RKO (cell line): ENCODE measurements around the gene FAM50A.

ENCODE experiments used
- DNase-seq: peaks from one replicate; pipeline ENCODE4 v3.0.0-alpha.2; 2016; ENCODE audit warnings: low spot score

The FAM50A gene

GRCh38 chrX:154413142-154413541 lies 30.8 kb upstream of the FAM50A start:
- no peak for DNase-seq

- DNase-seq: no peak
Measured at GRCh38 chrX:154417157-154417556, 26.8 kb upstream of the FAM50A start.

- DNase-seq: no peak
Measured at GRCh38 chrX:154419189-154419588, 24.8 kb upstream of the FAM50A start.

GRCh38 chrX:154419688-154420401 lies 24.1 kb upstream of the FAM50A start:
- no peak for DNase-seq

GRCh38 chrX:154420402-154420756 lies 23.6 kb upstream of the FAM50A start:
- no peak for DNase-seq

GRCh38 chrX:154426916-154427770 lies 16.8 kb upstream of the FAM50A start:
- DNase-seq: no peak

GRCh38 chrX:154428176-154429171 lies 15.5 kb upstream of the FAM50A start, which contains the start of gene ATP6AP1:
Gene ATP6AP1 (plus strand): TSS chrX:154428677. CDS start chrX:154428693, 16 bp downstream.
- DNase-seq: peak; percentile 91

- no peak for DNase-seq
Measured at GRCh38 chrX:154429711-154430110, 14.2 kb upstream of the FAM50A start.

GRCh38 chrX:154430479-154430878 lies 13.5 kb upstream of the FAM50A start:
- no peak for DNase-seq

- no peak for DNase-seq
Measured at GRCh38 chrX:154430916-154431315, 13.0 kb upstream of the FAM50A start.

- DNase-seq: no peak
Measured at GRCh38 chrX:154431341-154431740, 12.6 kb upstream of the FAM50A start.

GRCh38 chrX:154432210-154432609 lies 11.7 kb upstream of the FAM50A start:
- DNase-seq: no peak

GRCh38 chrX:154433605-154434004 lies 10.3 kb upstream of the FAM50A start:
- DNase-seq: no peak

- no peak for DNase-seq
Measured at GRCh38 chrX:154434394-154435168, 9.4 kb upstream of the FAM50A start.

GRCh38 chrX:154435171-154435733 lies 8.7 kb upstream of the FAM50A start:
- DNase-seq: no peak

GRCh38 chrX:154436374-154436982 lies 7.5 kb upstream of the FAM50A start:
- no peak for DNase-seq

GRCh38 chrX:154436983-154437752 lies 6.8 kb upstream of the FAM50A start, which contains the start of gene GDI1:
Gene GDI1 (plus strand): TSS chrX:154437154. CDS start chrX:154437255, 101 bp downstream.
- no peak for DNase-seq

- DNase-seq: no peak
Measured at GRCh38 chrX:154437971-154438893, 5.7 kb upstream of the FAM50A start.
